ENCODE measurements around the gene MYO1B. TPM values are rescaled to one million over a fixed set of nuclear protein-coding genes. Genes with fewer than 3 reads are reported as not detected.

MYO1B gene
- total RNA-seq, 4 donors from 2014 or later: 17.2 to 31.8 (median 28.8) TPM

GRCh38 chr2:191308026-191308425, 62.8 kb downstream of the MYO1B start:
- 97% methylated on average over 2 of the region's 2 CpGs for WGBS

GRCh38 chr2:191311156-191311555, 66.0 kb downstream of the MYO1B start:
- Histone ChIP-seq H3K4me3 (no peak overlapping the region), H3K27ac (no peak overlapping the region), H3K36me3 (no peaks in the 10 kb centered on the region), H3K9me3 (no peaks in the 10 kb centered on the region), H3K4me1 (peaks cover 3% of the 10 kb centered on the region), H3K27me3 (no peaks in the 10 kb centered on the region)
- 95% methylated on average over 4 of the region's 4 CpGs for WGBS
- TF ChIP-seq CTCF (IDR thresholded peaks at IDR 0.05): no peak
- TF ChIP-seq POLR2AphosphoS5 (IDR thresholded peaks at IDR 0.05): no peak
- TF ChIP-seq EP300 (IDR thresholded peaks at IDR 0.05): no peak
- no peak for TF ChIP-seq POLR2A (IDR thresholded peaks at IDR 0.05)
- DNase-seq (ENCODE audit: low spot score in 2 of 2): no peak

More at GRCh38 chr2:191308026-191308425, 62.8 kb downstream of the MYO1B start:
- no peaks in the 10 kb centered on the region for H3K27me3 ChIP-seq
- H3K4me1 ChIP-seq: peaks cover 18% of the 10 kb centered on the region
- no peak overlapping the region for H3K27ac ChIP-seq
- H3K9me3 ChIP-seq: no peaks in the 10 kb centered on the region
- no peak for DNase-seq (ENCODE audit: low spot score in 2 of 2)
- no peaks in the 10 kb centered on the region for H3K36me3 ChIP-seq
- H3K4me3 ChIP-seq: no peak overlapping the region
- TF ChIP-seq POLR2AphosphoS5 (IDR thresholded peaks at IDR 0.05) (no peak), CTCF (IDR thresholded peaks at IDR 0.05) (no peak), EP300 (IDR thresholded peaks at IDR 0.05) (no peak), POLR2A (IDR thresholded peaks at IDR 0.05) (no peak)

- Histone ChIP-seq H3K9me3 (no peaks in the 10 kb centered on the region), H3K27ac (no peak overlapping the region), H3K36me3 (no peaks in the 10 kb centered on the region), H3K27me3 (no peaks in the 10 kb centered on the region), H3K4me3 (no peak overlapping the region), H3K4me1 (peaks cover 3% of the 10 kb centered on the region)
- TF ChIP-seq EP300 (IDR thresholded peaks at IDR 0.05) (no peak), POLR2A (IDR thresholded peaks at IDR 0.05) (no peak), CTCF (IDR thresholded peaks at IDR 0.05) (no peak), POLR2AphosphoS5 (IDR thresholded peaks at IDR 0.05) (no peak)
- no peak for DNase-seq (ENCODE audit: low spot score in 2 of 2)
- 61% methylated on average over 1 of the region's 1 CpG for WGBS
These were observed 66.4 kb downstream of the MYO1B start for GRCh38 chr2:191311627-191312026.

- TF ChIP-seq POLR2A (IDR thresholded peaks at IDR 0.05) (no peak), EP300 (IDR thresholded peaks at IDR 0.05) (no peak), CTCF (IDR thresholded peaks at IDR 0.05) (no peak), POLR2AphosphoS5 (IDR thresholded peaks at IDR 0.05) (no peak)
These were observed 67.0 kb downstream of the MYO1B start for GRCh38 chr2:191312163-191312562.

GRCh38 chr2:191312662-191313061, 67.5 kb downstream of the MYO1B start:
- DNase-seq (ENCODE audit: low spot score in 2 of 2): no peak
- H3K27ac ChIP-seq: no peak overlapping the region

More at GRCh38 chr2:191312163-191312562, 67.0 kb downstream of the MYO1B start:
- no peaks in the 10 kb centered on the region for H3K36me3 ChIP-seq
- peaks cover 3% of the 10 kb centered on the region for H3K4me1 ChIP-seq
- H3K27me3 ChIP-seq: no peaks in the 10 kb centered on the region
- WGBS: 96% methylated on average over 3 of the region's 3 CpGs
- no peak overlapping the region for H3K4me3 ChIP-seq
- H3K27ac ChIP-seq: no peak overlapping the region
- DNase-seq (ENCODE audit: low spot score in 2 of 2): no peak
- no peaks in the 10 kb centered on the region for H3K9me3 ChIP-seq

More at GRCh38 chr2:191312662-191313061, 67.5 kb downstream of the MYO1B start:
- Histone ChIP-seq H3K27me3 (no peaks in the 10 kb centered on the region), H3K4me3 (no peak overlapping the region), H3K4me1 (peaks cover 4% of the 10 kb centered on the region), H3K36me3 (no peaks in the 10 kb centered on the region), H3K9me3 (no peaks in the 10 kb centered on the region)
- 45% methylated on average over 1 of the region's 1 CpG for WGBS
- no peak for TF ChIP-seq POLR2AphosphoS5 (IDR thresholded peaks at IDR 0.05)
- TF ChIP-seq POLR2A (IDR thresholded peaks at IDR 0.05): no peak
- no peak for TF ChIP-seq CTCF (IDR thresholded peaks at IDR 0.05)
- TF ChIP-seq EP300 (IDR thresholded peaks at IDR 0.05): no peak
